HL-60 (cell line): Measurements from ENCODE around the gene LHX4.

Experiments
- DNase-seq, 2 experiments: peaks; one replicate each; pipeline ENCODE4 v3.0.0-alpha.2; 2010 to 2020; ENCODE audit warnings: low read depth in 1 of 2, low spot score in 1 of 2
- H3K27ac ChIP-seq: fragments of 250-450 bp; sonication (Bioruptor Pico); replicated peaks from 2 replicates; pipeline ENCODE4 v1.5.1; 2020; ENCODE audit warnings: mild to moderate bottlenecking, moderate library complexity
- H3K27me3 ChIP-seq: fragments of 250-450 bp; sonication (Bioruptor Pico); 2 replicates; pipeline ENCODE4 v1.5.1; 2021; ENCODE audit warnings: mild to moderate bottlenecking, moderate library complexity; ENCODE audit not compliant: insufficient read depth, poor library complexity, severe bottlenecking
- H3K4me3 ChIP-seq: replicated peaks from 2 replicates; pipeline ENCODE4 v1.5.1; 2011; ENCODE audit warnings: mild to moderate bottlenecking, control low read depth, low read length; ENCODE audit not compliant: insufficient read depth
- CTCF ChIP-seq: IDR thresholded peaks from one replicate; pipeline ENCODE4 v1.5.1; 2011; ENCODE audit warnings: low read length, control low read depth, inconsistent platforms; ENCODE audit not compliant: insufficient read depth
- GABPA ChIP-seq: IDR thresholded peaks from 2 replicates; pipeline ENCODE4 v1.6.1; 2012; ENCODE audit warnings: low read depth
- POLR2AphosphoS5 ChIP-seq: IDR thresholded peaks from 2 replicates; pipeline ENCODE4 v1.6.1; 2012; ENCODE audit warnings: low read depth
- REST ChIP-seq: IDR thresholded peaks from 2 replicates; pipeline ENCODE4 v1.6.1; 2012; ENCODE audit warnings: low read depth; ENCODE audit not compliant: insufficient replicate concordance
- SPI1 ChIP-seq: IDR thresholded peaks from 2 replicates; pipeline ENCODE4 v1.6.1; 2012; ENCODE audit warnings: low read depth, mild to moderate bottlenecking, borderline replicate concordance

Gene LHX4

GRCh38 chr1:180327089-180327488 lies 97.0 kb downstream of the LHX4 start:
- no peak overlapping the region for H3K4me3 ChIP-seq
- no peak overlapping the region for H3K27ac ChIP-seq
- TF ChIP-seq CTCF (no peak), GABPA (no peak), SPI1 (no peak), REST (no peak), POLR2AphosphoS5 (no peak)
- DNase-seq, result no peak
- no peaks in the 10 kb centered on the region for H3K27me3 ChIP-seq
